ENCODE results near the gene PAFAH1B1. TPM values are rescaled to one million over a fixed set of nuclear protein-coding genes. Genes with fewer than 3 reads are reported as not detected.

The PAFAH1B1 gene
- total and polyA plus RNA-seq, 4 donors: 14.0 to 44.1 (median 29.2) TPM

DNA sequence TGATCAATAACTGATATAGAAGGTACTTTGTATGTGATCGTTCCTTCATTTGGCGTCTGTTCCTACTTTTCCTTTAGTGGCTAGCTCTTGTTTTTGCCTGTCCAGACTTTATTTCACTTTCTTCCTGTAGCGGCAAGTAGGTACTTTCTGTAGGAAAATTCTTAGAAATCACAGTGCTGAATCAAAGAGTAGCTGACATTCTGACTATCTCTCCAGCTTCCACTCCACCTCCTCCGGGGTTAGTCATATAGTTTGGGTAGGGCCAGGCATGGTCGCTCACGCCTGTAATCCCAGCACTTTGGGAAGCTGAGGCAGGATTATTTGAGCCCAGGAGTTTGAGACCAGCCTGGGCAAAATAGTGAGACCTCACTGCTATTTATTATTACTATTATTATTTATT is 29.9 kb upstream of the PAFAH1B1 start:
- no peaks in the 10 kb centered on the region for H3K36me3 ChIP-seq (ENCODE audit: control insufficient read depth in 4 of 4, insufficient read depth in 3 of 4, low read depth in 1 of 4, low read length in 3 of 4)
- no peak for DNase-seq (ENCODE audit: low spot score)
- no peak for TF ChIP-seq SP1 (IDR thresholded peaks at IDR 0.05)
- TF ChIP-seq NR2F2 (IDR thresholded peaks at IDR 0.05): no peak
- TF ChIP-seq RAD21 (IDR thresholded peaks at IDR 0.05): no peak
- TF ChIP-seq YY1 (IDR thresholded peaks at IDR 0.05): no peak
- TF ChIP-seq GABPA (IDR thresholded peaks at IDR 0.05 in 1 of 2, conservative IDR thresholded peaks at IDR 0.05 in 1 of 2): no peak
- H3K4me1 ChIP-seq (ENCODE audit: control insufficient read depth in 4 of 4, insufficient read depth in 4 of 4, low read length in 3 of 4): no peaks in the 10 kb centered on the region
- H3K9me3 ChIP-seq (ENCODE audit: control insufficient read depth in 4 of 4, low read length in 3 of 4): peaks cover 0 to 1% (median 0%) of the 10 kb centered on the region in 4 donors
- no peaks in the 10 kb centered on the region for H3K27me3 ChIP-seq (ENCODE audit: control insufficient read depth in 4 of 4, insufficient read depth in 4 of 4, low read length in 3 of 4)
- no peak overlapping the region for H3K27ac ChIP-seq (ENCODE audit: low read depth in 1 of 2, low read length in 2 of 2)
- no peak overlapping the region for H3K4me3 ChIP-seq (ENCODE audit: low read depth in 1 of 3, low read length in 3 of 3)
- no peak overlapping the region for H3K9ac ChIP-seq (ENCODE audit: low read depth in 1 of 2, low read length in 2 of 2)
- 92% methylated on average over 6 of the region's 6 CpGs for WGBS

DNA sequence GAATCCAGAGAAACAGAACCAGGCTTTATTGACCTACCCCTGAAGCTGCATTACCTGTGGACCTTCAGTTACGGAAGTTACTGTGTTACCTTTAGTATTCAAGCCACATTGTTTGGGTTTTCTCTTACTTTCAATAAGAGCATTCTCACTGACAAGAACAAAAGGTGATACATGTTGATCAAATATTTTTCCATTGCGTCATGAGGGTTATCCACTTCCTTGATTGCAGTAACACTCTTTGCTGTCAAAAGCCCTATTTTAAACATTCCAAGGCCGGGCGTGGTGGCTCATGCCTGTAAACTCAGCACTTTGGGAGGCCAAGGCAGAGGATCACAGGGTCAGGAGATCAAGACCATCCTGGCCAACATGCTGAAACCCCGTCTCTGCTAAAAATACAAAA is 28.6 kb upstream of the PAFAH1B1 start:
- no peak overlapping the region for H3K9ac ChIP-seq (ENCODE audit: low read depth in 1 of 2, low read length in 2 of 2)
- H3K4me3 ChIP-seq (ENCODE audit: low read depth in 1 of 3, low read length in 3 of 3): no peak overlapping the region
- H3K36me3 ChIP-seq (ENCODE audit: control insufficient read depth in 4 of 4, insufficient read depth in 3 of 4, low read depth in 1 of 4, low read length in 3 of 4): no peaks in the 10 kb centered on the region
- peak; percentile 47 for TF ChIP-seq NR2F2 (IDR thresholded peaks at IDR 0.05)
- TF ChIP-seq, protein P1, sequence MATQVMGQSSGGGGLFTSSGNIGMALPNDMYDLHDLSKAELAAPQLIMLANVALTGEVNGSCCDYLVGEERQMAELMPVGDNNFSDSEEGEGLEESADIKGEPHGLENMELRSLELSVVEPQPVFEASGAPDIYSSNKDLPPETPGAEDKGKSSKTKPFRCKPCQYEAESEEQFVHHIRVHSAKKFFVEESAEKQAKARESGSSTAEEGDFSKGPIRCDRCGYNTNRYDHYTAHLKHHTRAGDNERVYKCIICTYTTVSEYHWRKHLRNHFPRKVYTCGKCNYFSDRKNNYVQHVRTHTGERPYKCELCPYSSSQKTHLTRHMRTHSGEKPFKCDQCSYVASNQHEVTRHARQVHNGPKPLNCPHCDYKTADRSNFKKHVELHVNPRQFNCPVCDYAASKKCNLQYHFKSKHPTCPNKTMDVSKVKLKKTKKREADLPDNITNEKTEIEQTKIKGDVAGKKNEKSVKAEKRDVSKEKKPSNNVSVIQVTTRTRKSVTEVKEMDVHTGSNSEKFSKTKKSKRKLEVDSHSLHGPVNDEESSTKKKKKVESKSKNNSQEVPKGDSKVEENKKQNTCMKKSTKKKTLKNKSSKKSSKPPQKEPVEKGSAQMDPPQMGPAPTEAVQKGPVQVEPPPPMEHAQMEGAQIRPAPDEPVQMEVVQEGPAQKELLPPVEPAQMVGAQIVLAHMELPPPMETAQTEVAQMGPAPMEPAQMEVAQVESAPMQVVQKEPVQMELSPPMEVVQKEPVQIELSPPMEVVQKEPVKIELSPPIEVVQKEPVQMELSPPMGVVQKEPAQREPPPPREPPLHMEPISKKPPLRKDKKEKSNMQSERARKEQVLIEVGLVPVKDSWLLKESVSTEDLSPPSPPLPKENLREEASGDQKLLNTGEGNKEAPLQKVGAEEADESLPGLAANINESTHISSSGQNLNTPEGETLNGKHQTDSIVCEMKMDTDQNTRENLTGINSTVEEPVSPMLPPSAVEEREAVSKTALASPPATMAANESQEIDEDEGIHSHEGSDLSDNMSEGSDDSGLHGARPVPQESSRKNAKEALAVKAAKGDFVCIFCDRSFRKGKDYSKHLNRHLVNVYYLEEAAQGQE (IDR thresholded peaks at IDR 0.05): no peak
- no peak overlapping the region for H3K27ac ChIP-seq (ENCODE audit: low read depth in 1 of 2, low read length in 2 of 2)
- no peaks in the 10 kb centered on the region for H3K27me3 ChIP-seq (ENCODE audit: control insufficient read depth in 4 of 4, insufficient read depth in 4 of 4, low read length in 3 of 4)
- no peak for DNase-seq (ENCODE audit: low spot score)
- H3K4me1 ChIP-seq (ENCODE audit: control insufficient read depth in 4 of 4, insufficient read depth in 4 of 4, low read length in 3 of 4): no peaks in the 10 kb centered on the region
- 79% methylated on average over 5 of the region's 5 CpGs for WGBS
- H3K9me3 ChIP-seq (ENCODE audit: control insufficient read depth in 4 of 4, low read length in 3 of 4): peaks cover 0 to 1% (median 0%) of the 10 kb centered on the region in 4 donors

DNA sequence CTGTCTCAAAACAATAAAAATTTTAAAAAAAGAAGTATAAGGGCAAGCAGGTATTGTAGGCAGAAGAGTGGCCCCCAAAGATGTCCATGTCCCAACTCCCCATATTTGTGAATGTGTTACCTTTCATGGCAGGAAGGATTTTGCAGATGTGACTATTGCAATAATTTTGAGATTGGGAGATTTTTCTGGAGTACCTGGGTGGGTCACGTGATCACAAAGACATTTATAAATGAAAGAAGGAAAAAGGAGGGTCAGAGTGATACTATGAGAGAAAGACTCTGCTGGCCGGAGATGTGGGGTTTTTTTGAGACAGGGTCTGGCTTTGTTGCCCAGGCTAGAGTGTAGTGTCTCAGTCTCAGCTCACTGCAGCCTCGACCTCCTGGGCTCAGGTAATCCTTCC is 27.4 kb upstream of the PAFAH1B1 start:
- Histone ChIP-seq H3K4me1 (ENCODE audit: control insufficient read depth in 4 of 4, insufficient read depth in 4 of 4, low read length in 3 of 4) (no peaks in the 10 kb centered on the region), H3K9ac (ENCODE audit: low read depth in 1 of 2, low read length in 2 of 2) (no peak overlapping the region), H3K4me3 (ENCODE audit: low read depth in 1 of 3, low read length in 3 of 3) (no peak overlapping the region), H3K36me3 (ENCODE audit: control insufficient read depth in 4 of 4, insufficient read depth in 3 of 4, low read depth in 1 of 4, low read length in 3 of 4) (no peaks in the 10 kb centered on the region), H3K27me3 (ENCODE audit: control insufficient read depth in 4 of 4, insufficient read depth in 4 of 4, low read length in 3 of 4) (no peaks in the 10 kb centered on the region), H3K9me3 (ENCODE audit: control insufficient read depth in 4 of 4, low read length in 3 of 4) (peaks cover 0 to 1% (median 0%) of the 10 kb centered on the region in 4 donors), H3K27ac (ENCODE audit: low read depth in 1 of 2, low read length in 2 of 2) (no peak overlapping the region)
- DNase-seq (ENCODE audit: low spot score): no peak
- TF ChIP-seq GABPA (IDR thresholded peaks at IDR 0.05 in 1 of 2, conservative IDR thresholded peaks at IDR 0.05 in 1 of 2) (no peak), TAF1 (conservative IDR thresholded peaks at IDR 0.05) (no peak), NR2F2 (IDR thresholded peaks at IDR 0.05) (no peak), SP1 (IDR thresholded peaks at IDR 0.05) (no peak), RAD21 (IDR thresholded peaks at IDR 0.05) (no peak), FOXA2 (IDR thresholded peaks at IDR 0.05) (no peak), JUND (IDR thresholded peaks at IDR 0.05) (no peak), RXRA (IDR thresholded peaks at IDR 0.05) (no peak), HNF4A (conservative IDR thresholded peaks at IDR 0.05) (no peak), HNF4G (IDR thresholded peaks at IDR 0.05) (no peak), EGR1 (IDR thresholded peaks at IDR 0.05; ENCODE audit: low read depth in 2 of 2) (no peak), FOXA1 (IDR thresholded peaks at IDR 0.05) (no peak)
- TF ChIP-seq, protein P2, sequence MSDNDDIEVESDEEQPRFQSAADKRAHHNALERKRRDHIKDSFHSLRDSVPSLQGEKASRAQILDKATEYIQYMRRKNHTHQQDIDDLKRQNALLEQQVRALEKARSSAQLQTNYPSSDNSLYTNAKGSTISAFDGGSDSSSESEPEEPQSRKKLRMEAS (IDR thresholded peaks at IDR 0.05): no peak
- TF ChIP-seq, protein P3, sequence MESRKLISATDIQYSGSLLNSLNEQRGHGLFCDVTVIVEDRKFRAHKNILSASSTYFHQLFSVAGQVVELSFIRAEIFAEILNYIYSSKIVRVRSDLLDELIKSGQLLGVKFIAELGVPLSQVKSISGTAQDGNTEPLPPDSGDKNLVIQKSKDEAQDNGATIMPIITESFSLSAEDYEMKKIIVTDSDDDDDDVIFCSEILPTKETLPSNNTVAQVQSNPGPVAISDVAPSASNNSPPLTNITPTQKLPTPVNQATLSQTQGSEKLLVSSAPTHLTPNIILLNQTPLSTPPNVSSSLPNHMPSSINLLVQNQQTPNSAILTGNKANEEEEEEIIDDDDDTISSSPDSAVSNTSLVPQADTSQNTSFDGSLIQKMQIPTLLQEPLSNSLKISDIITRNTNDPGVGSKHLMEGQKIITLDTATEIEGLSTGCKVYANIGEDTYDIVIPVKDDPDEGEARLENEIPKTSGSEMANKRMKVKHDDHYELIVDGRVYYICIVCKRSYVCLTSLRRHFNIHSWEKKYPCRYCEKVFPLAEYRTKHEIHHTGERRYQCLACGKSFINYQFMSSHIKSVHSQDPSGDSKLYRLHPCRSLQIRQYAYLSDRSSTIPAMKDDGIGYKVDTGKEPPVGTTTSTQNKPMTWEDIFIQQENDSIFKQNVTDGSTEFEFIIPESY (IDR thresholded peaks at IDR 0.05): no peak
- TF ChIP-seq, protein P4, sequence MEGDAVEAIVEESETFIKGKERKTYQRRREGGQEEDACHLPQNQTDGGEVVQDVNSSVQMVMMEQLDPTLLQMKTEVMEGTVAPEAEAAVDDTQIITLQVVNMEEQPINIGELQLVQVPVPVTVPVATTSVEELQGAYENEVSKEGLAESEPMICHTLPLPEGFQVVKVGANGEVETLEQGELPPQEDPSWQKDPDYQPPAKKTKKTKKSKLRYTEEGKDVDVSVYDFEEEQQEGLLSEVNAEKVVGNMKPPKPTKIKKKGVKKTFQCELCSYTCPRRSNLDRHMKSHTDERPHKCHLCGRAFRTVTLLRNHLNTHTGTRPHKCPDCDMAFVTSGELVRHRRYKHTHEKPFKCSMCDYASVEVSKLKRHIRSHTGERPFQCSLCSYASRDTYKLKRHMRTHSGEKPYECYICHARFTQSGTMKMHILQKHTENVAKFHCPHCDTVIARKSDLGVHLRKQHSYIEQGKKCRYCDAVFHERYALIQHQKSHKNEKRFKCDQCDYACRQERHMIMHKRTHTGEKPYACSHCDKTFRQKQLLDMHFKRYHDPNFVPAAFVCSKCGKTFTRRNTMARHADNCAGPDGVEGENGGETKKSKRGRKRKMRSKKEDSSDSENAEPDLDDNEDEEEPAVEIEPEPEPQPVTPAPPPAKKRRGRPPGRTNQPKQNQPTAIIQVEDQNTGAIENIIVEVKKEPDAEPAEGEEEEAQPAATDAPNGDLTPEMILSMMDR (IDR thresholded peaks at IDR 0.05; ENCODE audit: low read depth, low read length, missing input control): no peak
- TF ChIP-seq, protein P5, sequence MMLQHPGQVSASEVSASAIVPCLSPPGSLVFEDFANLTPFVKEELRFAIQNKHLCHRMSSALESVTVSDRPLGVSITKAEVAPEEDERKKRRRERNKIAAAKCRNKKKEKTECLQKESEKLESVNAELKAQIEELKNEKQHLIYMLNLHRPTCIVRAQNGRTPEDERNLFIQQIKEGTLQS (IDR thresholded peaks at IDR 0.05): no peak
- WGBS: 89% methylated on average over 3 of the region's 3 CpGs
